CD14-positive monocyte (primary cell): ENCODE results near the gene TPGS1. TPM values are rescaled to one million over a fixed set of nuclear protein-coding genes. Genes with fewer than 3 reads are reported as not detected.

Source experiments
- DNase-seq, 3 donors: peaks; one replicate each; pipeline ENCODE4 v3.0.0-alpha.2; 2011 to 2022
- H2AFZ ChIP-seq: 2 replicates; pipeline ENCODE4 v1.6.0; 2012; ENCODE audit warnings: mild to moderate bottlenecking, low read depth, low read length, inconsistent platforms; ENCODE audit not compliant: insufficient read depth, poor library complexity, severe bottlenecking
- H3K27ac ChIP-seq, 2 donors: 1 replicate in 1 of 2; 2 replicates in 1 of 2; pipeline ENCODE4 v1.5.1; 2012 to 2013; ENCODE audit warnings: low read length in 2 of 2, control low read depth in 1 of 2, inconsistent platforms in 1 of 2, low read depth in 1 of 2, mild to moderate bottlenecking in 1 of 2
- H3K27me3 ChIP-seq, 2 donors: one replicate each; pipeline versions ENCODE4 v1.6.0 to v1.6.1; 2011 to 2013; ENCODE audit warnings: low read length in 2 of 2; ENCODE audit not compliant: control insufficient read depth in 2 of 2, insufficient read depth in 2 of 2
- H3K36me3 ChIP-seq, 2 donors: replicated peaks in 1 of 2; 1 replicate in 1 of 2; 2 replicates in 1 of 2; pipeline versions ENCODE4 v1.5.1 to v1.6.1; 2012 to 2013; ENCODE audit warnings: low read length in 2 of 2, control low read depth in 1 of 2, inconsistent platforms in 1 of 2, mild to moderate bottlenecking in 1 of 2; ENCODE audit not compliant: insufficient read depth in 2 of 2, control insufficient read depth in 1 of 2
- H3K4me1 ChIP-seq, 2 donors: 1 replicate in 1 of 2; 2 replicates in 1 of 2; pipeline versions ENCODE4 v1.5.1 to v1.6.1; 2012 to 2013; ENCODE audit warnings: low read length in 2 of 2, control low read depth in 1 of 2, inconsistent platforms in 1 of 2, mild to moderate bottlenecking in 1 of 2, moderate library complexity in 1 of 2; ENCODE audit not compliant: insufficient read depth in 2 of 2, control insufficient read depth in 1 of 2
- H3K4me2 ChIP-seq: replicated peaks from 2 replicates; pipeline ENCODE3; 2012; ENCODE audit warnings: low read length, moderate library complexity, mild to moderate bottlenecking; ENCODE audit not compliant: poor library complexity, severe bottlenecking; ENCODE audit errors: extremely low read depth
- H3K4me3 ChIP-seq, 3 experiments: fragments of 200-600 bp in 1 of 3; sonication (generic) in 1 of 3; replicated peaks in 1 of 3; 1 replicate in 2 of 3; 2 replicates in 1 of 3; pipeline ENCODE4 v1.5.1; 2011 to 2013; ENCODE audit warnings: low read length in 3 of 3, mild to moderate bottlenecking in 3 of 3, control low read depth in 2 of 3, low read depth in 2 of 3, inconsistent platforms in 1 of 3, moderate library complexity in 1 of 3
- H3K79me2 ChIP-seq: 2 replicates; pipeline ENCODE4 v1.6.0; 2012; ENCODE audit warnings: mild to moderate bottlenecking, control low read depth, inconsistent platforms, low read length, moderate library complexity; ENCODE audit not compliant: insufficient read depth
- H3K9ac ChIP-seq: 2 replicates; pipeline ENCODE4 v1.6.0; 2017; ENCODE audit warnings: low read length, mild to moderate bottlenecking; ENCODE audit not compliant: insufficient read depth, poor library complexity, severe bottlenecking
- H3K9me3 ChIP-seq, 2 donors: replicated peaks in 1 of 2; 1 replicate in 1 of 2; 2 replicates in 1 of 2; pipeline versions ENCODE4 v1.5.1 to v1.6.1; 2012 to 2013; ENCODE audit warnings: low read length in 2 of 2, control low read depth in 1 of 2; ENCODE audit not compliant: control insufficient read depth in 1 of 2, insufficient read depth in 1 of 2
- H4K20me1 ChIP-seq: 2 replicates; pipeline ENCODE4 v1.6.0; 2012; ENCODE audit warnings: mild to moderate bottlenecking, low read length, control low read depth, moderate library complexity; ENCODE audit not compliant: insufficient read depth
- H3K27ac Mint-ChIP-seq, 7 donors: one replicate each; pipeline ENCODE4 v1.8.0; 2020; ENCODE audit warnings: mild to moderate bottlenecking in 7 of 7, mixed read lengths in 7 of 7, moderate library complexity in 6 of 7, inconsistent platforms in 2 of 7
- H3K27me3 Mint-ChIP-seq, 3 donors: one replicate each; pipeline ENCODE4 v1.8.0; 2021 to 2022; ENCODE audit warnings: low read depth in 3 of 3, mild to moderate bottlenecking in 3 of 3, mixed read lengths in 3 of 3, moderate library complexity in 3 of 3, inconsistent platforms in 1 of 3
- H3K36me3 Mint-ChIP-seq, 2 donors: one replicate each; pipeline ENCODE4 v1.8.0; 2020; ENCODE audit warnings: mixed read lengths in 2 of 2, inconsistent platforms in 1 of 2, mild to moderate bottlenecking in 1 of 2
- H3K4me1 Mint-ChIP-seq: one replicate; pipeline ENCODE4 v1.8.0; 2020; ENCODE audit warnings: mild to moderate bottlenecking, mixed read lengths
- H3K4me3 Mint-ChIP-seq, 2 donors: one replicate each; pipeline ENCODE4 v1.8.0; 2020; ENCODE audit warnings: mild to moderate bottlenecking in 2 of 2, mixed read lengths in 2 of 2, moderate library complexity in 1 of 2
- H3K9me3 Mint-ChIP-seq, 7 donors: one replicate each; pipeline ENCODE4 v1.8.0; 2020 to 2022; ENCODE audit warnings: mixed read lengths in 7 of 7, mild to moderate bottlenecking in 6 of 7, moderate library complexity in 6 of 7, inconsistent platforms in 2 of 7
- CTCF ChIP-seq: fragments of 200-600 bp; IDR thresholded peaks from one replicate; pipeline ENCODE4 v1.8.0; 2022; ENCODE audit warnings: antibody characterized with exemption, mild to moderate bottlenecking
- WGBS: methylation state at CpG from one replicate; pipeline ENCODE4 v1.1.5; 2013; ENCODE audit warnings: missing lambda C conversion rate; ENCODE audit not compliant: insufficient coverage; 5-methylcytosine and 5-hydroxymethylcytosine counted together
- intact Hi-C, 2 donors: fragments of 100-400 bp; cut with micrococcal nuclease; formaldehyde crosslinking; loops; one replicate each; pipeline versions ENCODE4 v1.15.0 to v1.15.1; 2023
- polyA plus RNA-seq, 3 donors: library from polyadenylated mRNA; depleted of rRNA in 1 of 3; unstranded in 2 of 3; stranded (reverse) in 1 of 3; fragments of 300-500 nt in 2 of 3; fragments of >200 nt in 1 of 3; fragmentation: Illumina TruSeq in 2 of 3; gene quantifications; 1 replicate in 2 of 3; 2 replicates in 1 of 3; pipeline ENCODE4 v1.2.3, GENCODE V29; 2012 to 2021

The TPGS1 gene
- polyA plus RNA-seq, 3 donors: 9.2 to 48.1 (median 14.2) TPM

- DNase-seq: no peak
Measured at GRCh38 chr19:482186-483041, 24.9 kb upstream of the TPGS1 start.

More at GRCh38 chr19:482186-483041, 24.9 kb upstream of the TPGS1 start:
- TF ChIP-seq CTCF: no peak
- Histone ChIP-seq H3K9ac (no peak overlapping the region), H3K4me1 (no peaks in the 10 kb centered on the region), H2AFZ (no peak overlapping the region), H3K4me3 (no peak overlapping the region), H3K27ac (no peak overlapping the region), H3K79me2 (no peaks in the 10 kb centered on the region), H3K4me2 (no peak overlapping the region), H4K20me1 (no peaks in the 10 kb centered on the region), H3K9me3 (peaks cover 13 to 19% of the 10 kb centered on the region in 2 donors), H3K36me3 (no peaks in the 10 kb centered on the region), H3K27me3 (peaks cover 0 to 9% of the 10 kb centered on the region in 2 donors)
- intact Hi-C loops: loop anchor here in 1 of 2 donors (10.0 kb wide), 1 partner anchor 138 kb away; the partner anchor contains the start of gene MIER2
- Mint-ChIP-seq H3K27ac (no peak overlapping the region), H3K4me1 (peaks cover 5% of the 10 kb centered on the region), H3K9me3 (peaks cover 17 to 34% (median 22%) of the 10 kb centered on the region in 7 donors), H3K4me3 (no peak overlapping the region), H3K27me3 (peaks cover 28 to 54% (median 50%) of the 10 kb centered on the region in 3 donors), H3K36me3 (no peaks in the 10 kb centered on the region)
- WGBS: 54% methylated on average over 20 of the region's 20 CpGs
